NCI-H1105 treated with DMSO at 0.1 percent for 48 hours (cell line): ENCODE measurements around the gene MAP4K4.

Experiments
- DNase-seq: peaks from one replicate; lab custom pipeline; 2025; lab: John Stamatoyannopoulos, UW

Gene MAP4K4

DNA sequence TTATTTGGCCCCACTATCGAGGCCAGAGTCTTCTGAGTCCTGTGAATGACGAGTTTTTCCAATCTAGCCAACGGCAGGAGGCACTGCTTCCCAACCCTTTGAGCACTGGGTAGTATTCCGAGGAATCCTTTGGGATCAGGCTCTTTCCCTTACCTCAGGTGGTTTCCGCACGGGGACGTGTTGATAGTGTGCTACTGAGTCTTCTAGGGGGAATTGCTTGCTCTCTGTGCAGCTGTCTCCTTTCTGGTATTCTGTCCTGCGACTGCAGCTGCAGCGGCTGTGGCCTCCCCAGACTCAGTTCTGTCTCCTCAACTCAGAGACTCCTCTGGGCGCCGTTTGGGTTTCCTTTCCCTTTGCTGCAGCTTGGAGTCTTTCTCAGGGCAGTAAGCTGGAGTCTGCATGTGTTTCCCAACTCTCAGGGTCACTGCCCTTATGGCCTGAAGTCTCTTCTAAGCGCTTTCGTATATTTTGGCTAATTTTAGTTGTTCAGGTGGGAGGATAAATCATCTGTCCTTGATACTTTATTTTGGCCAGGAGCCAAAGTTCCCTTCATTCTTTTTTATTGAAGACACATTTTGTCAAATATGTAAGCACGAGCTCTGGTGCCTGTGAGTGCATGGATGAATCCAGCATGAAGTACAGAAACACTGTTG lies 118.4 kb downstream of the MAP4K4 start:
- DNase-seq = no peak

DNA sequence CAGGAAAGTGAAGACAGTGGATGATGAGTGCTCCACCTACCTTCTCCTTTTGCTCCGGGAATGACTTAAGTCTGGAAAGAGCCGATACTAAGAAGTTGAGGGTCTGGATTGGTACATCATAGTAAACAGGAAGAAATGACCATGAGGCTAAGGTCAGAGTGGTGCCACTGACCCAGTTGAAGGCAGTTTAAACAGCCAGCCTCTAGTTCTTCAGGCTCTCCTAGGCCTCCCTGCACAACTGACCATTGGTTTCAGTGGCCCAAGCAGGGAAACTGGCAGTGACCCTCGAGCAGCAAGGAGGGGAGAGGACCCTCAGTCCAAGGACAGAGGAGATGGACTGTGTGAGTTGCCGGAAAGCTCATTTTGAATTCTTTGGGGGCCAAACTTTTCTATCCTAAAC lies 119.1 kb downstream of the MAP4K4 start:
- no peak for DNase-seq

DNA sequence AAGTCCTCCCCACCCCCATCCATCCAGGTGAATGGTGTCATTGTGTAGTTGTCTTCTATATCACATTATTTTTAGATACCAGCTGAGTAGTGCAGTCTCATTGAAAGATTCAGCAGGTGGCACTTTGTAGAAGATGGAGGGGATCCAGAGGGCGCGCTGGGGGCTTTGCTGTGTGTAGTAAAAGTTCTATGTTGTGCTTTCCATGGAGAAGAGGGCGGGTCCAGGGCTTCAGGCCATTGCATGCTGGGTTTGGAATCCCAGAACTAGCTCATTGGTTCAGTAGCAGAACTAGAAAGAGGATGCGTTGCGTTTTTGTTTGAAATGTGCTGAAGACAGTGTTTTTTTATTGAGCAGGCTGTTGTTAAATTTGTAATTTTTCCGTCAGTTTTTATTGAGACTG lies 120.0 kb downstream of the MAP4K4 start:
- DNase-seq = no peak

DNA sequence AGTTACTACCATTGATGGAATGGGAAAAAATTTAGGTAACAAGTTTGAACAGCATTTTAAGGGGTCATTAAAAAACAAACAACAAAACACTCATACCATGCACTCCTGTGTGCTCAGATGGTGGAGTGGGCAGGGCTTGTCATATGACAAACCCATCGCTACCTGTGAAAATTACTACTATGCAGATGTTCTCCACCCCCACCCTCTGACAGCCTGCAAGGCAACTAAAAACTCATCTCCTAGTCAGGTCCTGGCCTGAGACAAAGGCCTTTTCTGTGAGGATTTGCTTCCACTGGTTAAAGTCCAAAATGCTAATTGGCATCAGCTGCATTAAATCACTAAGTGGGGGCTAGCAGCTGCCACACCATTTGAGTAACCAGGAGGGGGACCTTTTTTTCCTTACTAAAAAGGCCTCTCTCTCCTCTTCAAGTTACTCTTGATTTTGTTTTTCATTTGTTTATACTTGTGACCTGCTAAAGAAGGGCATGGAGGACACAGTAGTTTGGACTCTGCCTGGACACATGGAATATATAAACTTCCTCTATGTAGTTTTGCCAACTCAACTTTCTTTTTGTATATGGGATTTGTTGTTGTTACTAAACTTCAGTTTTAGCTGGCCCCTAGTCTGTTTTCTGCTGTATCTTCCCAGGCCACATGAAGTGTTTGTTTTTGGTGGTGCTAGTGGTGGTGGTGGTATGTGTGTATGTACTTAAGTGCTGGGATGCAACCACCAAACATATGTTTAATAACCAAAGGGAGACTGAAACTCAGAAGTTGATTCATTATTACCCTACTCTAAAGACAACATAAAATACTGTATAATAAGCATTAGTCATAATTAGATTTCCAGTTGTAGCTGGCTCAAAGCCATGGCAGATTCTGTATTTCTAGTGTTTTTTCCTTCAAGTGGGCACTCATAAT lies 121.3 kb downstream of the MAP4K4 start:
- peak; percentile 85 for DNase-seq

DNA sequence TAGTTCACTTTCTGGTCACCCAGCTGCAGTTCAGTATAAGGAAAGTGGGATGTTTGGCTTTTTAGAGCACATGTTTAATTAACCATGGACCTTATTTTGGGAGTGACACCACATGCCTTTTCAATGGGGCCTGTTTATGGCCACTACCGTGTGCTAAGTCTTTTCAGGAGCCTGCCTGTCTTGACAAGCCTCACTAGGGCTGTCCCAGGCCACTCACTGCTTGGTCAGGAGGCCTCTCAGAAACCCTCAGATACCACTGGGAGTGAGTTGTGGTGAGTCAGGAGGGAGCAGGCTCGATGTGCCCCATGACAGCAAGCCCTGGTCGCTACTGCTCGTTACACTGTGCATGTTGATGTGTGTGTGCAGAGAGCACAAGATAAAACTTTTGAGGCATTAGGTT lies 123.0 kb downstream of the MAP4K4 start:
- no peak for DNase-seq

DNA sequence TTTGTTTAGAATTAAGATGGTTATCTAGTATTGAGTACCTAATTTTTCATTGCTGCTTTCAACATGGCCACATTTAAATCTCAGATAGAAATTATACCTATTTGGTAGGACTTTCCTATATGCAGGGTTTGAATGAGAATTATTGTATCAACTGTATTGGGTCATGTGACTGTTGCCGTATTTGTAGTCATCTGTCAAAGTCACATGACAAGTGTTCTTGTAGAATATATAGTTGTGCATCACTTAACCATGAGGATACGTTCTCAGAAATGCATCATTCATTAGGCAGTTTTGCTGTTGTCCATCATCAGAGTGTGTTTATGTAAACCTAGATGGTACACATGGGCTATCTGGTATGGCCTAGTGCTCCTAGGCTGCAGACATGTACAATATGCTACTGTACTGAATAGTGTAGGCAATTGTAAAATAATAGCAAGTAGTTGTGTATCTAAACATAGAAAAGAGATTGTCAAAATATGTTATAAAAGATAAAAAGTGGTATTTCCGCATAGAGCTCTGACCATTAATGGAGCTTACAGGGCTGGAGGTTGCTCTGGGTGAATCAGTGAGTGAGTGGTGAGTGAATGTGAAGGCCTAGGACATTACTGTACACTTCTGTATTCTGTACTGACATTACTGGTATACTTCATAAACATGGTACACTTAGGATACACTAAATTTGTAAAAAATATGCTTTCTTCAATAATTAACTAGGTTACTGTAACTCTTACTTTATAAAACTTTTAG lies 123.7 kb downstream of the MAP4K4 start:
- no peak for DNase-seq

DNA sequence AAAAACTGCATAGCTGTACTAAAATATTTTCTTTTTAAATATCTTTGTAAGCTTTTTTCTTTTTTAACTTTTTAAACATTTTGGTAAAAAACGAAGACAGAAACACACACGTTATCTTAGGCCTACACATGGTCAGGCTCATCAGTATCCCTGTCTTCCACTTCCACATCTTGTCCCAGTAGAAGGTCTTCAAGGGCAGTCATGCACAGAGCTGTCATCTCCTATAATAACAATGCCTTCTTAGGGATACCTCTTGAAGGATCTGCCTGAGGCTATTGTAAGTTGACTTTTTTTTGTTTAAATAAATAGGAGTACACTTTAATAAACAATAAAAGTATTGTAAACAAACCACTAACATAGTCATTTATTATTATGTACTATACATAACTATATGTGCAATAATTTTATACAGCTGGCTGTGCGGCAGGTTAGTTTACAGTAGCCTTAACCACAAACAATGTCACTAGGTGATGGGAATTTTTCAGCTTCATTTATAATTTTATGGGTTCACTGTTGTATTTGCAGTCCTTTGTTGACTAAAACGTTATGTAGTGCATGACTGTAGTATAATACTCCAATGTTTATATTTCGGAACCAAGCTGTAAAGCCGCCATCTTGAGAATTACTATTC lies 124.4 kb downstream of the MAP4K4 start:
- no peak for DNase-seq

DNA sequence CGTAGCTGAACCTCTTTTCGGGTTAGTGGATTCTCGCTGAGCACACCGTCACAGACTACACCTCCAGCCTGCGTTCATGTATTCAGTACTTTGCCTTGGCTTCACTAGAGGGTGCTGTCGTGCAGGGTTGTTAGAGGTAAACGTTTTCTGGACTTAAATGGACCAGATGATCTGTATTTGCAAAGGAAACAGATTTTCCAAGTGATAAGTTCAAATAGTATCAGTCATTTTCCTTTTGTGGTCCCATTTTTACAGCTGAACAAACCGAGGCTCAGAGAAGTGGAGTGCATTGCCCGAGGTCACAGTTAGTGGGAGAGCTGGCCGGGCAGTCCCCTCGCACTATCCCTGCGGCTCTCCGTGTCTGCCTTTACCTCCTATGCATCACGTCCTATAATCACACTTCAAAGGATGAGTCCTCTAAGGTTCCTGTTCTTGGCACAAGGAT lies 125.9 kb downstream of the MAP4K4 start:
- DNase-seq = no peak

DNA sequence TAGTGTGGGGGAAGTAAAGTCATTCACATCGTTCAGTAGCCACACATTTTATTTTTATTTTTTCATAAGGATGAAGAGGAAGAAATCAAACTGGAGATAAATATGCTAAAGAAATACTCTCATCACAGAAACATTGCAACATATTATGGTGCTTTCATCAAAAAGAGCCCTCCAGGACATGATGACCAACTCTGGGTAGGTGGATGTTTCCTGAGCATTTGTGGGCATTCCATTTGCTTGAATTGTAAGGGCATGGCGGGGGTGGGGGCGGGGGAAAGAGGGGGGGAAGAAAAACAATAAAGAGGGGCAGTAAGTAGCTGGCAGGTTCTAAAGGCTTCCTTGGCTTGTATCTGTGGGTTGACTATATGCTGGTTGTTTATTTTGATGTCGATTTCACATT lies 126.4 kb downstream of the MAP4K4 start:
- no peak for DNase-seq

DNA sequence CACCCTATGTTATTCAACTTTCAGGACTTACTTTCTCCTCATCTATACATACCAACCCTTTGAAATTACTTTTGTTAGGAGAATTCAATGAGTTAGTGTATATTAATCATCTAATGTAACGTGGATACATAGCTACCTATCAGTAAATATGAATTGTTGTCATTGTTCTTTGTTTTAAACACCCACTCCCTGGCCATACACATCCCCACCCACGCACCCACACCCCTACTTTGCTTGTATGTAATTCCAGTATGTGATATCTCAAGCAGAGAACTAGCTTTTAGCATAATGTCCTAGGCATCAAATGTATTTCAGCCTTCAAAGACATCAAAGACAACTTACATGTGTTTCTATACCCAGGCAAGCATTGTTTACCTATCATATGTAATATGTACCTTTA lies 129.2 kb downstream of the MAP4K4 start:
- no peak for DNase-seq

DNA sequence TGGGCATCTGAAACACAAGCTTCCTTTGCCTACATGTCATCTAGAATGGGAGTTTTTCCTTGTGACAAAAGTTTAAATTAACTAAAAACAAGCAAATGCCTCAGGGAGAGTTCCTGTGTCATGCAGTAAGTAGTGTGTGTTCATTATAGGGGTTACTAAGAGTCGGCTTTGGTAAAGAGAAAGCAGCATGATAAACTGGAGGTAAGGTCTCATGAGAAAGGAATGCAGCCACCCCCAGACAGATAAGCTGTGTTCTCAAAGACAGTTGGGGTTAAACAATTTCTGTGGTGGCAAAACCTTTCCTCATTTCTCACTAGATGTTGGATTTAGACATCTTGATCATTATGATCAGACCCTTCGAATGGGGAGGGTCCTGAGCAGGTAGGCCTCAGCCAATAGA lies 129.7 kb downstream of the MAP4K4 start:
- DNase-seq = no peak

DNA sequence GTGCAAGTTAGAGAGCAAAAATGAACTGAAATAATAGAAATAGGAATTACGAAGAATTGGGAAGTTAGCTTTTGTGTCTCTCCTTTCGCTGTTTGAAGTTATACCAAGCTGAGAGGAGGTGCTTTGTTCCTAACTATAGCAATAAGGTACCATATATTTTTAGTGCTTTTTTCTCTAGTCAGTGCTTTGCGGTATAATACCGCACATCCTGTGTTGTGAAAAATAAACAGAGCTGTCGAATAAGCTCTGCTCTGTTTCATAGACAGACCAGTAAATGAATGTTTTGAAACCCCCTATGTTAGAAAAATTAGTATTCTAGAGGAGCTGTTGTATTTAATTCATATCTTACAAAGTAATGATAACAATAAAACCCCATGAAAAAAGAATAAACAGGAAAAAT lies 130.8 kb downstream of the MAP4K4 start:
- DNase-seq = no peak

DNA sequence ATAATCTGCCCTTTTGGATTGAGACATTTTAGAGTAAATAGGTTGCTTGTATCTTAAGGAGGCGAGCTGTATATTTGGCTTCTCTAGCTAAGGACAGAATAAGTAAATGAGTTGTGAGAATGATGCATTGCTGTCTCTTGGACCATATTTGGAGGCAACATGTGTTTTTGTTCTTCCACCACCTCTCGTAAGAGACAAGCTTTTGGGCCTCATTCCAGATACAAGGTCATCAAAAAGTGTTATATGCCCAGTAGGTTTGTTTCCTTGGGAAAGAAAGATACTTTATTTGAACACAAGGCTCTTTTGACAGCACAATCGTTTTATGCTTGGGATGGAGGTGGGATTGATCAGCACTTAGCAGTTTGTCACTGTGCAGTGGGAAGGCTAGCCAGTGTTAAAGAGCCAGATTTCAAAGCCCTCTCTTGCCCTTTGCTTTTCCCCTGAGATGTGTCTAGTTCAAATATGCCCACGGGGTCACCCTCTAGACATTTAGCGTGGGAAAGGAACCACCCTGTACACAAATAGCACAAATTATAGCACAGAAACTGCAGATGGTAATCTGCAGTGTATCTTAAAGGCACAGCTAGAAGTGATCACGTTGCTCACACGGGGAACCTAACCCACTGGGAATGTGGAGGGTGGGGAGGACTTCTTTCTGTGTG lies 131.3 kb downstream of the MAP4K4 start:
- no peak for DNase-seq

DNA sequence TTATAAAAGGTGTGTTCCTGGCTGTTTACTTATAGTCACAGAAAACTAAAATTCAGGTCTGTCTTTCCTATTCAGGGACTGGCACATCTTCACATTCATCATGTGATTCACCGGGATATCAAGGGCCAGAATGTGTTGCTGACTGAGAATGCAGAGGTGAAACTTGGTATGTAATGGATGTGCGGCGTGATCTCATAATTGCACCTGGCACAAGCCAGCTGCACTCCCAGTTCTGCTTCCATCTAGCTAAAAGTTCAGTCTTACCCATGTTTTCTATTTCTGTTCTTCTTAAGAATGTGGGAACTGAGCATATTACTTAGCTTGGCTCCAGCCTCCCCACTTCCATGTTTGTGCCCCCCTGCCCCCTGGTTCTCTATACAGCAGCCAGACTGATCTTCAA lies 131.9 kb downstream of the MAP4K4 start:
- DNase-seq = no peak

DNA sequence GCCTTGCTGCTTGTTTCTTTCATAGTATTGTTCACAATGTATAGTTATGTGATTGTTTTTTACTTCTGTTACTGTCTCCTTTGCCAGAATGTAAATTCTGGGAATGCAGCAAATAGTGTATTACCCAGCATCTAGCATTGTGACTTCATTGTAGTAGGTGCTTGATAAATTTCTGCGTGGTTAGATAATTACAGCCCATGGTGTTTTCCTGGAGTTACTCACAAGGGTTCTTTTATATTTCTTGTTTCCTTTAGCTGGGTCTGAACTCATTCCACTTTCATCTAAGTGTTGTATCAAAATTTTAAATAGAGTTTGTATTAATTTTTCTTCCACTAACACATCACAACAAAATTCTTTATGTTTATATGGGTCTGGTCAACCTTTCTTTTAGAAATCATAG lies 132.6 kb downstream of the MAP4K4 start:
- no peak for DNase-seq

DNA sequence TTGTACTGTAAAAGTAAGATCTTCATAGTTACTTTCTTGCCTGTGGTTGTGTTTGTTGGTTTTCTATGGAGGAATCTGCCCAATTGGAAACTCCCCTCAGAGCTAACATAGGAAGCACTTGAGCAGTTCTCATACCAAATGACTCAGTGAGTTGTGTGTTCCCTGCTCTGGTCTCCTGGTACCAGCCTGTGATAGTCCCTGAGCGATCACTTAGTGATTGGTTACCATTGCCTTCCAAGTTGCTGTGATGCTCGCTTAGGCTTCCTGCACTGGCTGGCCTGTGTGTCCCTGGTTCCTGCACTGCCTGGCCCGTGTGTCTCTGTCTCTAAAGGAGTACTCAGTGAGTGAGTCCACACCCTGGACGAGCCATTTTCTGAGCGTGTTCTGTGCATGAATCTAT lies 133.0 kb downstream of the MAP4K4 start:
- no peak for DNase-seq

DNA sequence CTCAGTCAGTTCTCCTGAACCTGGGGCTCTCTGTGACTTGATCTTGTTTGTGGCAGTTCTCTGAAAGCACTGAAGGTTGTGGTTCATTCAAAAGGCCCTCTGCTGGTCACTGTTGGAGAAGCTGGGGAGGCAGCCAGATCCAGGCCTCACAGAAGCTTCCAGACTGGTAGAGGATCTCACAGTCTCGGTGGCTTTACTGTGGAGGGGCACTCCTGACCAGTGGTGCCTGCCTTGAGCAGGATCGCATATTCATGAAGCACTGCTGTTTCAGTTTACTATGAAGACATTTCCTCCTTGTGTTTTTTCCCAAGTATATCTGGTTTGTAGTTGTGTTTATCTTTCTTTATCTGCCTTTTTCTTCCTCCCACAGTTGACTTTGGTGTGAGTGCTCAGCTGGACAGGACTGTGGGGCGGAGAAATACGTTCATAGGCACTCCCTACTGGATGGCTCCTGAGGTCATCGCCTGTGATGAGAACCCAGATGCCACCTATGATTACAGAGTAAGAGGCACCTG lies 133.9 kb downstream of the MAP4K4 start:
- peak; percentile 29 for DNase-seq

DNA sequence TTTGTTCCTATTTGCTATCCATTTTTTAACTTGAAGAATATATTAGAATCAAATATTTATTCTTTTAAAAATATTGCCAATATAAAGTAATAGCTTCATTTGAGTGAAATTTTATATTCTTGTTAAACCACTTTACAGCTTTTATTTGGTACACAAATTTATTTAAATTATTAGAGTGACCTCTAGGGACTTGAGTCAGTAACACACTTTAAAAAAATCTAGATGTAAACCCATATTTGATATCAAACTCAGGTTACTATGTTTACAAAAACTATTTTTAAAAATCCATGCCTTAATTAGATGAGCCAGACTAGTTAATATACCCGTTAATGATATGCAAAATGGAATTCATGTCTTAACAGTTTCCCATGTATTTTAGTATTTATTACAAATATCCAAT lies 134.6 kb downstream of the MAP4K4 start:
- DNase-seq = no peak

DNA sequence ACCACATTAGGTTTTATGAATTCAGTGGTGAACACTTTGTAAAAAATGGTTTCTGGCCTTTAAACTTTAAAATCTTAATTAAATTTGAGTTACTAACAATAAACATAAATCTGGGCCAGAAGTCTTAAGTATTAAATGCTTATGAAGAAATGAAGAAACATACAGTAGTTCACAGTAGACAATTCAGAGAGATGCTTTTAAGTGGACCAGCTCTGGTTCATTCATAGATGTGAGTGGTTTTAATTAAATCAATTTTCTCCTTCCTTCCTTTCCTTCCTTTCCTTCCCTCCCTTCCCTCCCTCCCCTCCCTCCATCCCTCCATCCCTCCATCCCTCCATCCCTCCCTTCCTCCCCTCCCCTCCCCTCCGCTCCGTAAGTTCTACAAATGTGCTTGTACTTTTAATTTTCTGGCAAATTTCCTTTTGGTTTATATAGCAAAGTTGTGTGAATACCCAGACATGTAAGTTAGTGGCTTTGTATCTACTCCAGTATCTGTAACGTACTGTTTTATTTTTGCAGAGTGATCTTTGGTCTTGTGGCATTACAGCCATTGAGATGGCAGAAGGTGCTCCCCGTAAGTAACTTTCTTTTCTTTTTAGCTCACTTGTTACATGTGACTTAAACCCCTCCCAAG lies 136.5 kb downstream of the MAP4K4 start:
- DNase-seq = no peak

DNA sequence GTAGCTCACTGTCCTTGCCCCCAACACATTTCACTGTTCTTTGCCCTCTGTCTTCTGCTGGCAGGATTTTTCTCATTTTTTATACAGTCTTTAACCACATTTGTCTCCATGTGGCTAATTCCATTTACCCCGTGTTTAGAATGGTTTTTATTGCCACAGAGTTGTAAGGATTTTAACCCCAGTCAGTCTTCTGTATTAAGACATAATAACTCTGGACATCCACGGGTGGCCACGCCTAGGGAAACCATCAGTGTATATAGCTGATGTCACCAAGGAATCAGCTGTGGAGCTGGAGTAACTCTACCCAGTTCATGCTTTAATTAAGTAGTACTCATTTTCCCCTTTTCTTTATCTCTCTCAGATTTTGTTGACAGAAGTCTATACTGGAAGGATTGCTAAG lies 139.8 kb downstream of the MAP4K4 start:
- DNase-seq = no peak

DNA sequence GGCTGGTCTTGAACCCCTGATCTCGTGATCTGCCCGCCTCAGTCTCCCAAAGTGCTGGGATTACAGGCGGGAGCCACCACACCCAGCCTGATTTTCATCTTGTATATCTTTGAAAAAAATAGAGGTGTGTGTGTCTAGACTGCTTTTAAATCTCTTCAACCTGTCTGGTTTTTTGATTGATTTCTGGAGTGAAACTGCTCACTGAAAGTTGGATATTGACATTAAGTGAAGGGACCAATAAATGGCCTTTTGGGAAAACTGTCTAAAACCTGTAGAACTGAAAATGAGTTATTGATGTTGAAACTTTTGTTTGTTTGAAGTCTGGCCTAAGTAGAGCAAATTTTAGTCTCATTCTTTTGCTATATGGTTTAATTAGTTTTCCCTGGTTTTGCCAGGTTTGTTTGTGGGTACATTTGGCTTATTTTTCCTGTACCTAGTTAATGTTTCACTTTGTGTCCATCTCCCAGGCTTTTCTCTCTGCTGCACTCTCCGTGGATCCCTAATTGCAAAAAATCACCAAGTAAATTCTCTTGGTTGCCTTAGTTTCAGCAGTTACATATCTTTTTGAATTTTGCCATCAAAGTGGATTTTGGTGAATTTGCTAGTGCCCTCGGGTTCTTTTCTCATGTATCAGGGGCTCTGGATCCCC lies 144.3 kb downstream of the MAP4K4 start:
- DNase-seq = no peak
